MCF 10A (cell line): ENCODE measurements around the gene FAM237A. TPM values are rescaled to one million over a fixed set of nuclear protein-coding genes. Genes with fewer than 3 reads are reported as not detected.

Experiments
- BruUV-seq: library from RNA; stranded (reverse); fragments of 400-500 nt; replicated peaks from 2 replicates; lab custom pipeline; 2021; lab: Mats Ljungman, UMichigan
- CTCF ChIA-PET: fragments of 300-600 bp; sonication (Branson Sonifier 250); formaldehyde crosslinking; extraction: SDS; loops from one replicate; lab custom pipeline; 2021; ENCODE audit warnings: antibody characterized with exemption, inconsistent platforms; lab: Yijun Ruan, JAX
- POLR2A ChIA-PET: fragments of 300-600, 350-650 bp; sonication (Branson Sonifier 250); formaldehyde crosslinking; extraction: SDS; loops from one replicate; lab custom pipeline; 2020; ENCODE audit warnings: antibody characterized with exemption, inconsistent platforms; lab: Yijun Ruan, JAX
- DNase-seq: peaks from one replicate; pipeline ENCODE4 v3.0.0-alpha.2; 2018; ENCODE audit not compliant: unreplicated experiment
- H3K27ac Mint-ChIP-seq: one replicate; pipeline ENCODE4 v1.8.0; 2022; ENCODE audit warnings: mild to moderate bottlenecking, low read depth, mixed read lengths; ENCODE audit not compliant: unreplicated experiment
- H3K27me3 Mint-ChIP-seq: one replicate; pipeline ENCODE4 v1.8.0; 2022; ENCODE audit warnings: mixed read lengths; ENCODE audit not compliant: insufficient read depth, unreplicated experiment
- H3K36me3 Mint-ChIP-seq: one replicate; pipeline ENCODE4 v1.8.0; 2022; ENCODE audit warnings: mild to moderate bottlenecking, moderate library complexity, mixed read lengths; ENCODE audit not compliant: insufficient read depth, unreplicated experiment
- H3K4me1 Mint-ChIP-seq: one replicate; pipeline ENCODE4 v1.8.0; 2022; ENCODE audit warnings: mixed read lengths; ENCODE audit not compliant: insufficient read depth, unreplicated experiment
- H3K4me3 Mint-ChIP-seq: one replicate; pipeline ENCODE4 v1.8.0; 2022; ENCODE audit warnings: mild to moderate bottlenecking, moderate library complexity, mixed read lengths; ENCODE audit not compliant: unreplicated experiment
- H3K9me3 Mint-ChIP-seq: one replicate; pipeline ENCODE4 v1.8.0; 2022; ENCODE audit warnings: mixed read lengths; ENCODE audit not compliant: unreplicated experiment
- CTCF ChIP-seq: fragments of 200-600 bp; IDR thresholded peaks from one replicate; pipeline ENCODE4 v1.8.0; 2022; ENCODE audit warnings: antibody characterized with exemption, mild to moderate bottlenecking; ENCODE audit not compliant: unreplicated experiment
- intact Hi-C: fragments of 100-400 bp; cut with micrococcal nuclease; formaldehyde crosslinking; loops from 2 replicates; pipeline ENCODE4 v1.14.1; 2022
- total RNA-seq: library from RNA; stranded (reverse); gene quantifications from 2 replicates; pipeline ENCODE4 v1.2.3, GENCODE V29; 2022

Gene FAM237A
- total RNA-seq, 1 experiment from 2014 or later: not detected

- Mint-ChIP-seq H3K4me3 (no peak overlapping the region), H3K9me3 (no peaks in the 10 kb centered on the region), H3K4me1 (peaks cover 8% of the 10 kb centered on the region), H3K36me3 (no peaks in the 10 kb centered on the region), H3K27ac (no peak overlapping the region), H3K27me3 (no peaks in the 10 kb centered on the region)
- intact Hi-C loops: no loop called here
- ChIA-PET POLR2A (interaction anchor here (0.6 kb wide), 1 partner anchor 11 kb away, joined by 3 read pairs; no protein-coding TSS in a partner anchor), CTCF (interaction anchor here (1.3 kb wide), 1 partner anchor 52 kb away, joined by 5 read pairs; no protein-coding TSS in a partner anchor)
- TF ChIP-seq CTCF: no peak
- no peak for DNase-seq
- BruUV-seq: no TSS peak
Observed at GRCh38 chr2:206610451-206610850, 31.8 kb upstream of the FAM237A start.

- POLR2A ChIA-PET: interaction anchor here (0.6 kb wide), 1 partner anchor 11 kb away, joined by 3 read pairs; no protein-coding TSS in a partner anchor
- no TSS peak for BruUV-seq
- DNase-seq: peak; percentile 36
- no peaks in the 10 kb centered on the region for H3K36me3 Mint-ChIP-seq
- no peak for TF ChIP-seq CTCF
- CTCF ChIA-PET: interaction anchor here (1.3 kb wide), 1 partner anchor 53 kb away, joined by 5 read pairs; no protein-coding TSS in a partner anchor
- peak overlapping the region; percentile 62 for H3K27ac Mint-ChIP-seq
- peaks cover 8% of the 10 kb centered on the region for H3K4me1 Mint-ChIP-seq
- no peak overlapping the region for H3K4me3 Mint-ChIP-seq
- H3K9me3 Mint-ChIP-seq: no peaks in the 10 kb centered on the region
- no peaks in the 10 kb centered on the region for H3K27me3 Mint-ChIP-seq
- intact Hi-C loops: no loop called here
Observed at GRCh38 chr2:206611191-206611590, 31.1 kb upstream of the FAM237A start.

- H3K4me3 Mint-ChIP-seq: no peak overlapping the region
- peak; percentile 13 for DNase-seq
- H3K36me3 Mint-ChIP-seq: no peaks in the 10 kb centered on the region
- H3K9me3 Mint-ChIP-seq: no peaks in the 10 kb centered on the region
- H3K27ac Mint-ChIP-seq: peak overlapping the region; percentile 62
- H3K27me3 Mint-ChIP-seq: no peaks in the 10 kb centered on the region
- peaks cover 8% of the 10 kb centered on the region for H3K4me1 Mint-ChIP-seq
- BruUV-seq: no TSS peak
- intact Hi-C loops: no loop called here
- ChIA-PET CTCF (no interaction called here), POLR2A (interaction anchor here (0.9 kb wide), 1 partner anchor 9 kb away, joined by 4 read pairs; no protein-coding TSS in a partner anchor)
- no peak for TF ChIP-seq CTCF
Observed at GRCh38 chr2:206611736-206612135, 30.6 kb upstream of the FAM237A start.

- peak; percentile 68 for DNase-seq
- Mint-ChIP-seq H3K9me3 (no peaks in the 10 kb centered on the region), H3K36me3 (no peaks in the 10 kb centered on the region), H3K4me1 (peaks cover 8% of the 10 kb centered on the region), H3K4me3 (no peak overlapping the region), H3K27ac (peak overlapping the region; percentile 1), H3K27me3 (no peaks in the 10 kb centered on the region)
- TF ChIP-seq CTCF: no peak
- ChIA-PET CTCF (no interaction called here), POLR2A (interaction anchor here (0.7 kb wide), 1 partner anchor 11 kb away, joined by 6 read pairs; no protein-coding TSS in a partner anchor)
- intact Hi-C loops: no loop called here
- no TSS peak for BruUV-seq
Observed at GRCh38 chr2:206614811-206615210, 27.5 kb upstream of the FAM237A start.
